HK-2 (cell line): ENCODE data around the gene KAZN.

ENCODE experiments used
- DNase-seq: peaks from one replicate; pipeline ENCODE4 v3.0.0-alpha.2; 2018; ENCODE audit not compliant: unreplicated experiment

The KAZN gene

DNA sequence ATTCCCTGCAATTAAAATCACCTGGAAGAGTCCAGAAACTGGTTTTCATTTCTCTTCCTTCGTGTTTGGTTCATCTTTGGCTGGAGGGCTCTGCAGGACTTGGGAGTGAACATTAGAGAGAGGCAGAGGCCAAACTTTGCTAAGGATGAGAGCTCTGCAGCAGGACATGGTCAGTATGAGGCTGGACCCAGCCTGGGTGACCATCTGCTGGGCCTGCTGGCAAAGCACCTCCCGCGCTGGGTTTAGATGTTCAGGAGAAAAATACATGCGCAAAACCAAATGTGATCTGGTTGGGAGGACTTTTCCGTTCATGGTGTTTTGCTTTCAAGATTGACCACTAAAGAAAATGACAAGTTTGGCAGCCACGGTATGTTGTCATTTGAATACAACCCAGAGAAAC is 15.9 kb downstream of the KAZN start:
- no peak for DNase-seq

DNA sequence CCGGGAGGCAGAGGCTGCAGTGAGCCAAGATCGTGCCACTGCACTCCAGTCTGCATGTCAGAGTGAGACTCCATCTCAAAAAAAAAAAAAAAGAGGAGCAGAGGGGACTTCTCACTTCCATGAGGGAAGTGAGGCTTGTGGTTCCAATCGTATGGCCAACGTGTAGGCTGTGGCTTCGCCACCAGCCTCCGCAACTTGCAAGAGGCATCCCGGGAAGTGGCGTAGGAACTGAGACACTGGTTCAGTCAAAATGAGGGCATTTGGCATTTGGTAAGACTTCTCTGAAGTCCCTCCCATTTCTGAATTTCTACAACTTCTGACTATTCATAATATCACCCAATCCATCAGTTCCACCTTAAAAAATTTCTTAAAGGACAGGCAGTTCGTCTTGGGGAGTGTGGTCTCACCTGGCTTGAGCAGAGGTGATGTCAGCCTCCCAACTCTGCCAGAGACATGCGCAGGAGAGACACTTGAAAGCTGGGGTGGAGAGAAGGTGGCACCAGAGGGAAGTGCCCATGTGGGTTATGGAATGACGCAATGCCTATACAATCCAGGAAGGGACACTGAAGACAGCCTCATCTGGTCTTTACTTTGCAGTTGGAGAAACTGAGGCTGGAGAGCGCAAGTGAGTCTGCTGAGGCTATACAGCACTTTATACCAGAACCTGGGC is 17.2 kb downstream of the KAZN start:
- DNase-seq, result no peak

DNA sequence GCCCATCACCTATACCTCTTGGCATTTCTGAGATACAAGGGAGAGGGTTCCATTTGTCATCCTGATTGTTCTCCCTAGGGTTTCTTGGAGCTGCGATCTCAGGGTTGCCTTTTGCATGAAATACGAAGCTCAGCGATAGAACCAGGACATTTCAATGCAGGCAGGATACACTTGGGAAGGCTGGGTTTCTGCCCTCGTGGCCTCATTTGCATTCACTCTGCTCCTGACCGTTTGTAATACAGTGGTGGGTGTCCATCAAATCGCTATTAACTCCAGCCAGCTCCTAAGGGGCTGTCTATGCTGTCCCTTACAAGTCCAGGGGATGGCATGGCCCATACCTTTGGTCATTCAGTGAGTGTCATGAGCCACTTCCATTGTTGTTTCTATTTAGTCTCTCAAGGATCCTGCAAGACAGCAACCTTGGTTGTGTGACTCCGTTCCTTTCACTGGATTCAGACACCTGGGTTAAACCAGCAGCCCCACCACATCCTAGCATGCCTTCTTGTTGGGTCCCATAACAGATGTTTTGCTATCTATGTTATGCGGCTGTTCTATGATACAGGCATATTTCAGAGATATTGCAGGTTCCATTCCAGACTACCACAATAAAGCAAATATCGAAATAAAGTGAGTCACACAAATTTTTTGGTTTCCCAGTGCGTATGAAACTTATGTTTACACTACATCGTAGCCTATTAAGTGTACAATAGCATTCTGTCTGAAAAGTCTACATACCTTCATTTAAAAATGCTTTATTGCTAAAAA is 18.3 kb downstream of the KAZN start:
- no peak for DNase-seq

GRCh38 chr1:14617791-14618190 is 19.3 kb downstream of the KAZN start:
- DNase-seq, result no peak

GRCh38 chr1:14620941-14621340 is 22.5 kb downstream of the KAZN start:
- DNase-seq, result no peak

GRCh38 chr1:14623090-14623489 is 24.6 kb downstream of the KAZN start:
- no peak for DNase-seq

GRCh38 chr1:14624941-14625340 is 26.5 kb downstream of the KAZN start:
- DNase-seq, result no peak

DNA sequence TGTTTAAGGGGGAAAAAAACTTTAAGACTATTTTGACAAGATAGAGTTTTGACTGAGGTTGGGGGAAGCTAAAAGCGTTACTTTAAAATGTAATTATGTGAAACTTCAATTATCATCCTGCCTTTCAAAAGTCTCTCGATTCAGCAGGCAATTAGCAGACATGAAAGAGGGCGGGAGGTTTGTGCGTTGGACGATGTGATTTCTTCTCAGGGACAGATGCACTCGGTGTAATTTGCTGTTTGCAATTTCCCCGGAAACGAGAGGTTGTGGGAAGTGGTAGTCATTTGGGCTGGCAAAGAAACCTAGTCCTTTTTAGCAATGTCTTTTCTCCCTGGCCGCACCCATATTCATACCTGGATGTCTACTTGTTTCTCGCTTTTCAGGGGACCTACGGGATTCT is 27.1 kb downstream of the KAZN start:
- DNase-seq, result no peak

DNA sequence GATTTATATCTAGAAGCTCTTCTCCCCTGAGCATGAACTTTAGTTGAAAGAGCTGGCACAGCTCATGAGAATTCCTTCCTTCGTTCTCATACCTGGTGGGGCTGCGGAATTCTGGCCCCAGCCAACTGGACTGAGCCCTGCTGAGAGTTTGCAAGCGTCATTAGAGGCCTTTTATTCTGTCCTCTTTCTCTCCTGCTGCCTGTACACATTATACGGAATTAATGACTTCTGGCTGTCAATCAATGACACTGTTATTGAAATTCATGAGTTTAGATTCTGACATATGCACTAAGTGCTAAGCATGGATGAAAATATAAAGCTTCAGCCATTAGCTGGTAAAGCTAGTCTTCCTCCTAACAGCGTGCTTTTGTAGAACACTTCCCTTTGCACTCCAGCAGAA is 27.5 kb downstream of the KAZN start:
- no peak for DNase-seq

DNA sequence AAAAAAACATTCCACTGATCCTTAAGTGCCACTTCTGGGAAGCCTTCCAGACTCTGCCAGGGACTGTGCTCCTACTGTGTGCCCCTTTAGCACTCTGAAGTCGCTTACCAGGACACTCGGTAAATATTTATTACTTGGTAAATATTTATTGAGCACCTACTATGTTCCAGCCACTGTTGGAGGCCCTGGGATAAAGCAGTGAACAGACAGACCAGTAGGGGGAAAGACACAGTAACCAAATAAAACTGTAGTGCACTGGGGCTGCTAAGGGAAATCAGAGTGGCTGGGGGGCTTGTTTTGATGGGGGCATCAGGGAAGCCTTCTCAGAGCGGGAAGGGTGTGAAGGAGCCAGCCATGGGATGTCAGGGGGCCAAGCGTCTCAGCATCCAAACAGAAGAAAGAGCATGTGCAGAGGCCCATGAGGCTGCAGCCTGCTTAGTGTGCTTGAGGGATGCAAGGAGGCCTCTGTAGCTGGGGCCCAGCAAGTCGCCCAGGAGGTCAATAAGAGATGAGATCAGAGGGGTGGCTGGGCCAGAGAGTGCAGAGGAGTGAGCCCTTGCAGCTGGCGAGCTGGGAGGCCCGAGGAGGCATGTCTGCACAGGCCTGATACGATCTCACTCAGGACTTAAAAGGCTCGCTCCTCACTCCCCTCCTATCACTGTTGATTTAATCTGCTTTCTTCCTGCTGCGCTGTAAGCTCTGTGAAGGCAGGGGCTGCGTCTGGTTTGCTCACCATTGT is 28.6 kb downstream of the KAZN start:
- DNase-seq, result no peak

- DNase-seq, result no peak
These were observed 29.4 kb downstream of the KAZN start for GRCh38 chr1:14627608-14628489.

DNA sequence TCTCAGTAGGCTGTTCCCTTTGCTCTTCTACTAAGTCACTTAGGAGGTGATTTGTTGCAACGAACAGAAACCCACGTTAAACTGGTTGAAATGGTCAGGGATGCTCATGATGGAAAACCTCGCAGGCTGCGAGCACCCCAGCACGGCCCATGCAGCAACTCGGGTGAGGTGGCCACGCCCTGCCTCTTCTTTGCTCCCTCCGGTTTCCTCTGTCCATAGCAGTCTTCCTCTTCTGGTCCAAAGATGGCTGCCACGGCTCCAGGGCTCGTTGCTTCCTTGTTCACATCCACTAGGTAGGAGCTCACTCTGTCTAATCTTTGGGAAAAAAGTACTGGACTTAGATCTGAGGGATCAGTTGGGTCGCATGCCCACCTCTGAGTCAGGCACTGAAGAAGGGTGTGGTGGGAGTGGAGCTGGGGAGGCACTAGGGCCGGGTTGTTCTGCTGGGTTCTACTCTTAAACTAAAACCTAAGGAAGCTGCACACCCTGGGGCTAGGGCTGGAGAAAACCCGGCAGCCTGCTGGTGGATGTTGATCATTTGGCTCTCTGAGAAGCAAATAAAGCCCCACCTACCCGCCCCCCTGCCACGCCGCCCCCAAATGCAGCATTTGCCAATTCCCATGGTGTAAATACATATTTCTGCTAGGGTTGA is 31.0 kb downstream of the KAZN start:
- no peak for DNase-seq

- DNase-seq, result no peak
These were observed 32.5 kb downstream of the KAZN start for GRCh38 chr1:14630986-14631385.

DNA sequence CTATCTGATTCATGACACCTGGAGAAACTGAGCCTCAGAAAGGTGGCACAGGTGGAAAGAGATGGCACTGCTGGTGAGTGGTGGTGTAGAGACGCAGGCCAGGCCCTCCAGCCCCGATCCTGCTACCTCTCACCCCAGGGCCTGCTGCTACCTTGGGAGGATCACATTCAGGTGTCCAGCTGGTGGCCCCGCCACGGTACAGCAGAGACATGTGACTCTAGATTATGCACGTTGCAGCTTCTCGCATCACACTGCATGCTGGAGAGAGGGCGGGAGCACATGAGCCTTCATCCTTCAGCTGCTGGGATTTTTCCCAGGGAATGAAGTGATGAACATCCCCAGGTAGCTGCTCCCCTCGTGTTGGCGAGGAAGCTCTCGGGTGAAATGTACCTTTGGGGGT is 32.9 kb downstream of the KAZN start:
- DNase-seq, result no peak

DNA sequence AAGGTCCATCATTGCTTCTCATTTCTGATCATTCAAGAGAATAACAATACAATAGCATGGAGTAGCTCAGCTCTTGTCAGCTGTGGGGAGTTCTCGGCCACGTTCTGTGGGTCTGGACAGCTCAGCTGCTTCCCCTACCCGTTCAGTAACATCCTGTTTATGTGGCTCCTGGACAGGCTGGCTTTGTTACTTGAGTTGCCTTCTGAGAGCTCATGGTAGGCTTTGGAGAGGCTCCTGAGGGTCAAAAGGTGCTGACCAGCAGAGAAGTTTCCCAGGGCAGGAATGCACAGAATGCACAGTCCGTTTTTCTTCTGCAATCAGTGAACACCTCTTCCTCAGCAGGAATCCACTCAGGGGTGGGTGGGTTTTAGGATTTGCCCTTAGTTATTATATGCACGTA is 36.0 kb downstream of the KAZN start:
- DNase-seq, result no peak

GRCh38 chr1:14635421-14635820 is 36.9 kb downstream of the KAZN start:
- DNase-seq, result no peak

DNA sequence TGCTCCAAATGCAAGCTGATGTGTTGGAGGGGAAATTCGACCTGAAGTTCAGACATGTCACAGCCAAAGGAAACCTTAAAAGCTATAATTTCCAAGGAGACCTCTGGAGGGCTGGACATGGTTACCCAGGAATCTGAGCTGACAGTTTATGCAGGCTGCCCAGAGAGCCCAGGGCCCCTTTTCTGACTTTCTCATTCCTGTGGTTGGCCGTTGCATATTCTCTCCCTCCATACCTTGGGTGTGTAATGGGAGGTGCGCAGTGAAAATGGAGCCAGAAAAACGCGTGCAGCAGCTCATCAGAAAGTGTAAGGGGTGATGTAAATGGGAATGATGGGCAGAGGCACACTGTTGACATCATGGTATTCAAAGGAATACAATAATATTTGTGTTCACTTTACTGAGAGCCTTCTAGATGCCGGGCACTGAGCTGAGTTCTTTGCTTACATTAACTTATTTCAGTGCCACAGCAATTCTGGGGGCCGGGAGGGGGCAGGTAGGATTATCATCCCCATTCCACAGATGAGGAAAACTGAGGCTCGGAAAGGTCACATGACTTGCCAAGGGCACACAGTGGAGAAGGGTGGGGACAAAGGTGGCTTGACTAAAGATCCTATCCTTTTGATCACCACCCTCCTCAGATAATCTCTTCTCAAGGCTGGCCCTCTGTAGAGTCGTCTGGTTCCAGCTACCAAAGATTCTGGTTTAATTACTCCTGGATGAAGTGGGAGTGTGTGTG is 38.6 kb downstream of the KAZN start:
- DNase-seq, result no peak

- DNase-seq, result no peak
These were observed 41.0 kb downstream of the KAZN start for GRCh38 chr1:14639291-14640050.

GRCh38 chr1:14642712-14643111 is 44.2 kb downstream of the KAZN start:
- DNase-seq, result no peak

- no peak for DNase-seq
These were observed 48.5 kb downstream of the KAZN start for GRCh38 chr1:14646973-14647372.
